K562 (cell line): ENCODE data around the gene ANKS1A.

Experiments
- CTCF ChIP-seq, 3 experiments: IDR thresholded peaks in 2 of 3; conservative IDR thresholded peaks in 1 of 3; 2 replicates each; pipeline ENCODE4 v1.5.1; 2011 to 2012; ENCODE audit warnings: low read length in 3 of 3, mild to moderate bottlenecking in 3 of 3, control low read depth in 2 of 3, improper control_type of control experiment in 1 of 3, inconsistent platforms in 1 of 3, low read depth in 1 of 3, mixed read lengths in 1 of 3, moderate library complexity in 1 of 3; ENCODE audit not compliant: insufficient read depth in 2 of 3
- EWSR1 ChIP-seq: fragments of 450-650 bp; IDR thresholded peaks from 2 replicates; pipeline ENCODE4 v1.6.1; 2018; ENCODE audit warnings: borderline replicate concordance, mild to moderate bottlenecking, low read depth, moderate library complexity; ENCODE audit not compliant: partially characterized antibody
- GTF2F1 ChIP-seq: IDR thresholded peaks from 2 replicates; pipeline ENCODE4 v1.6.1; 2011; ENCODE audit warnings: low read depth, low read length, improper control_type of control experiment
- SMC3 ChIP-seq: conservative IDR thresholded peaks from 2 replicates; pipeline ENCODE4 v1.6.1; 2011; ENCODE audit warnings: low read depth, low read length, improper control_type of control experiment; ENCODE audit not compliant: insufficient read depth
- ZFP36 ChIP-seq: fragments of 150-350 bp; IDR thresholded peaks from 2 replicates; pipeline ENCODE4 v1.6.1; 2018; ENCODE audit warnings: low read length, low read depth; ENCODE audit not compliant: partially characterized antibody
- ZNF398 ChIP-seq: fragments of 250-450 bp; sonication (Bioruptor Pico); IDR thresholded peaks from 2 replicates; pipeline ENCODE4 v1.8.0; 2021; ENCODE audit warnings: moderate library complexity, mild to moderate bottlenecking, inconsistent platforms
- TF ChIP-seq, protein P1 (sequence below): sonication (generic); formaldehyde crosslinking; IDR thresholded peaks from 2 replicates; pipeline ENCODE4 v1.8.1; 2023; ENCODE audit warnings: mild to moderate bottlenecking, missing genetic modification reagents

- TF ChIP-seq, protein P1, sequence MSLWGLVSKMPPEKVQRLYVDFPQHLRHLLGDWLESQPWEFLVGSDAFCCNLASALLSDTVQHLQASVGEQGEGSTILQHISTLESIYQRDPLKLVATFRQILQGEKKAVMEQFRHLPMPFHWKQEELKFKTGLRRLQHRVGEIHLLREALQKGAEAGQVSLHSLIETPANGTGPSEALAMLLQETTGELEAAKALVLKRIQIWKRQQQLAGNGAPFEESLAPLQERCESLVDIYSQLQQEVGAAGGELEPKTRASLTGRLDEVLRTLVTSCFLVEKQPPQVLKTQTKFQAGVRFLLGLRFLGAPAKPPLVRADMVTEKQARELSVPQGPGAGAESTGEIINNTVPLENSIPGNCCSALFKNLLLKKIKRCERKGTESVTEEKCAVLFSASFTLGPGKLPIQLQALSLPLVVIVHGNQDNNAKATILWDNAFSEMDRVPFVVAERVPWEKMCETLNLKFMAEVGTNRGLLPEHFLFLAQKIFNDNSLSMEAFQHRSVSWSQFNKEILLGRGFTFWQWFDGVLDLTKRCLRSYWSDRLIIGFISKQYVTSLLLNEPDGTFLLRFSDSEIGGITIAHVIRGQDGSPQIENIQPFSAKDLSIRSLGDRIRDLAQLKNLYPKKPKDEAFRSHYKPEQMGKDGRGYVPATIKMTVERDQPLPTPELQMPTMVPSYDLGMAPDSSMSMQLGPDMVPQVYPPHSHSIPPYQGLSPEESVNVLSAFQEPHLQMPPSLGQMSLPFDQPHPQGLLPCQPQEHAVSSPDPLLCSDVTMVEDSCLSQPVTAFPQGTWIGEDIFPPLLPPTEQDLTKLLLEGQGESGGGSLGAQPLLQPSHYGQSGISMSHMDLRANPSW (CRISPR knock-in tag): no peak
- TF ChIP-seq EWSR1 (no peak), ZFP36 (no peak), SMC3 (no peak), GTF2F1 (no peak), CTCF (IDR thresholded peaks at IDR 0.05 in 2 of 3, conservative IDR thresholded peaks at IDR 0.05 in 1 of 3; ENCODE audit: insufficient read depth in 2 of 3, low read depth in 1 of 3, low read length in 3 of 3) (peak; percentile 5 to 29 (median 14); a peak in 1 of 6 replicates), ZNF398 (CRISPR knock-in tag) (no peak)
Observed at GRCh38 chr6:35048631-35049083, 159.6 kb downstream of the ANKS1A start.
